A673 (cell line): Measurements from ENCODE around the gene TOGARAM1.

Experiments used
- CTCF ChIP-seq: fragments of 300-800, 200-600 bp; sonication (generic); conservative IDR thresholded peaks from 2 replicates; pipeline ENCODE4 v1.5.1; 2017; ENCODE audit warnings: low read depth, mild to moderate bottlenecking, antibody characterized with exemption, low read length, moderate library complexity, mixed read lengths
- EZH2 ChIP-seq: fragments of 200-600 bp; sonication (generic); IDR thresholded peaks from 2 replicates; pipeline ENCODE4 v1.6.1; 2017; ENCODE audit warnings: borderline replicate concordance, low read depth, mild to moderate bottlenecking, mixed read lengths, antibody characterized with exemption, low read length; ENCODE audit not compliant: poor library complexity, severe bottlenecking

- no peak for TF ChIP-seq CTCF
- no peak for TF ChIP-seq EZH2
Observed at GRCh38 chr14:44960146-44960545, 1.8 kb upstream of the TOGARAM1 start.
